ENCODE results near the gene ZNF521.

ZNF521 gene

DNA sequence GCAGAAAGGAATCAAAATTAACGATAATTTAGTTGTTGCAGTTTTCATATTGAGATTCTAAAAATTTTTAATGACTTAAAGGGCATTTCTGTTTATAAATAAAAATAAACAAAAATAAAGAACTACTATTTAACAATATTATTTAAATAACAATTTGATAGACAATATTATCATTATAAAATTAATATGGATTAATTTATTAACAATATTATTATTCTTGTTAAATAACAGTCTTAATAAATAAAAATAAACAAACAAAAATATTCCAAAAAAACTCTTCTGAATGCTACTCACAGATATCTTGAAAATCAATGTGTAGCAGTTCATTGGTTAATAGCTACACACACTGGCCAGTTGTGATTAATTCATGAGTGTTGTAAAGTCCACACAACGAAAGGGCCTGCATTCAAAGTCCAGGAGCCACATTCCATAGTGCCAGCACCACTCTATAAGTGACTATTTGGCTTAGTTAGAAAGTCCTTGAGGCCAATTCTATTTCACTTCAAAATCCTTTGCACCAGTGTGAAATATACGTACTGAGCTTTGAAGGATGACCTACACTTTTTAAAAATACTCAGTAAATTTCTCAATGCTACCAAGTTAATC lies 117.1 kb downstream of the ZNF521 start:
- no peak for ATAC-seq
- TF ChIP-seq RARB (CRISPR knock-in tag; IDR thresholded peaks at IDR 0.05) (no peak), POU6F1 (CRISPR knock-in tag; IDR thresholded peaks at IDR 0.05; ENCODE audit: borderline replicate concordance, low read depth) (no peak), ZC3H10 (CRISPR knock-in tag; IDR thresholded peaks at IDR 0.05) (no peak), ISL1 (CRISPR knock-in tag; IDR thresholded peaks at IDR 0.05) (no peak), ESRRG (CRISPR knock-in tag; IDR thresholded peaks at IDR 0.05) (no peak), SNAI2 (CRISPR knock-in tag; IDR thresholded peaks at IDR 0.05) (no peak), OSR1 (CRISPR knock-in tag; IDR thresholded peaks at IDR 0.05) (no peak), ARNTL (CRISPR knock-in tag; IDR thresholded peaks at IDR 0.05; ENCODE audit: borderline replicate concordance, low read depth) (no peak), GLIS3 (CRISPR knock-in tag; IDR thresholded peaks at IDR 0.05) (no peak), PPARA (CRISPR knock-in tag; IDR thresholded peaks at IDR 0.05; ENCODE audit: borderline replicate concordance) (no peak), ZFP3 (CRISPR knock-in tag; IDR thresholded peaks at IDR 0.05) (no peak), CSDC2 (CRISPR knock-in tag; IDR thresholded peaks at IDR 0.05) (no peak), TCF4 (CRISPR knock-in tag; IDR thresholded peaks at IDR 0.05; ENCODE audit: borderline replicate concordance) (no peak), BACH2 (CRISPR knock-in tag; IDR thresholded peaks at IDR 0.05; ENCODE audit: borderline replicate concordance) (no peak)

DNA sequence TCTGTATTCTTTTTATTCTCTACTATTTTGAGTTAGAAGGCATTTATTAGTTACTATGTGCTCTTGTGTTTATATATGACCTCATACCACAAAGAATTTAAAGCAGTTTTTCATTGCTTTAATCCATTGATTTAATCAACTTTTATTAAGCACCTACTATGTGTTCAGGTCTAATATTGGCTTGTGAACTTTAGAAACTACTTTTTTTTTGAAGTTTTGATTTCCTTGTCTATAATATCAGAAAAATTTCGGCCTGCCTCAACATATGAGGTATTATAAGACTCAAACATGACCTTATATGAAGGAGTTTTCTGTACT lies 117.7 kb downstream of the ZNF521 start:
- no peak for ATAC-seq
- TF ChIP-seq ZNF70 (CRISPR knock-in tag; IDR thresholded peaks at IDR 0.05) = no peak
- TF ChIP-seq GLIS3 (CRISPR knock-in tag; IDR thresholded peaks at IDR 0.05) = no peak
- no peak for TF ChIP-seq SNAI2 (CRISPR knock-in tag; IDR thresholded peaks at IDR 0.05)
- no peak for TF ChIP-seq TCF4 (CRISPR knock-in tag; IDR thresholded peaks at IDR 0.05; ENCODE audit: borderline replicate concordance)
- TF ChIP-seq, protein P1, sequence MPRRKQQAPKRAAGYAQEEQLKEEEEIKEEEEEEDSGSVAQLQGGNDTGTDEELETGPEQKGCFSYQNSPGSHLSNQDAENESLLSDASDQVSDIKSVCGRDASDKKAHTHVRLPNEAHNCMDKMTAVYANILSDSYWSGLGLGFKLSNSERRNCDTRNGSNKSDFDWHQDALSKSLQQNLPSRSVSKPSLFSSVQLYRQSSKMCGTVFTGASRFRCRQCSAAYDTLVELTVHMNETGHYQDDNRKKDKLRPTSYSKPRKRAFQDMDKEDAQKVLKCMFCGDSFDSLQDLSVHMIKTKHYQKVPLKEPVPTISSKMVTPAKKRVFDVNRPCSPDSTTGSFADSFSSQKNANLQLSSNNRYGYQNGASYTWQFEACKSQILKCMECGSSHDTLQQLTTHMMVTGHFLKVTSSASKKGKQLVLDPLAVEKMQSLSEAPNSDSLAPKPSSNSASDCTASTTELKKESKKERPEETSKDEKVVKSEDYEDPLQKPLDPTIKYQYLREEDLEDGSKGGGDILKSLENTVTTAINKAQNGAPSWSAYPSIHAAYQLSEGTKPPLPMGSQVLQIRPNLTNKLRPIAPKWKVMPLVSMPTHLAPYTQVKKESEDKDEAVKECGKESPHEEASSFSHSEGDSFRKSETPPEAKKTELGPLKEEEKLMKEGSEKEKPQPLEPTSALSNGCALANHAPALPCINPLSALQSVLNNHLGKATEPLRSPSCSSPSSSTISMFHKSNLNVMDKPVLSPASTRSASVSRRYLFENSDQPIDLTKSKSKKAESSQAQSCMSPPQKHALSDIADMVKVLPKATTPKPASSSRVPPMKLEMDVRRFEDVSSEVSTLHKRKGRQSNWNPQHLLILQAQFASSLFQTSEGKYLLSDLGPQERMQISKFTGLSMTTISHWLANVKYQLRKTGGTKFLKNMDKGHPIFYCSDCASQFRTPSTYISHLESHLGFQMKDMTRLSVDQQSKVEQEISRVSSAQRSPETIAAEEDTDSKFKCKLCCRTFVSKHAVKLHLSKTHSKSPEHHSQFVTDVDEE (CRISPR knock-in tag; IDR thresholded peaks at IDR 0.05) = no peak
- TF ChIP-seq CSDC2 (CRISPR knock-in tag; IDR thresholded peaks at IDR 0.05) = no peak
- no peak for TF ChIP-seq RARB (CRISPR knock-in tag; IDR thresholded peaks at IDR 0.05)
- TF ChIP-seq ZNF565 (CRISPR knock-in tag; conservative IDR thresholded peaks at IDR 0.05; ENCODE audit: low read depth) = no peak
- TF ChIP-seq ISL1 (CRISPR knock-in tag; IDR thresholded peaks at IDR 0.05) = no peak
- TF ChIP-seq OSR1 (CRISPR knock-in tag; IDR thresholded peaks at IDR 0.05) = no peak
- TF ChIP-seq, protein P2, sequence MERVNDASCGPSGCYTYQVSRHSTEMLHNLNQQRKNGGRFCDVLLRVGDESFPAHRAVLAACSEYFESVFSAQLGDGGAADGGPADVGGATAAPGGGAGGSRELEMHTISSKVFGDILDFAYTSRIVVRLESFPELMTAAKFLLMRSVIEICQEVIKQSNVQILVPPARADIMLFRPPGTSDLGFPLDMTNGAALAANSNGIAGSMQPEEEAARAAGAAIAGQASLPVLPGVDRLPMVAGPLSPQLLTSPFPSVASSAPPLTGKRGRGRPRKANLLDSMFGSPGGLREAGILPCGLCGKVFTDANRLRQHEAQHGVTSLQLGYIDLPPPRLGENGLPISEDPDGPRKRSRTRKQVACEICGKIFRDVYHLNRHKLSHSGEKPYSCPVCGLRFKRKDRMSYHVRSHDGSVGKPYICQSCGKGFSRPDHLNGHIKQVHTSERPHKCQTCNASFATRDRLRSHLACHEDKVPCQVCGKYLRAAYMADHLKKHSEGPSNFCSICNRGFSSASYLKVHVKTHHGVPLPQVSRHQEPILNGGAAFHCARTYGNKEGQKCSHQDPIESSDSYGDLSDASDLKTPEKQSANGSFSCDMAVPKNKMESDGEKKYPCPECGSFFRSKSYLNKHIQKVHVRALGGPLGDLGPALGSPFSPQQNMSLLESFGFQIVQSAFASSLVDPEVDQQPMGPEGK (CRISPR knock-in tag; IDR thresholded peaks at IDR 0.05; ENCODE audit: borderline replicate concordance) = no peak
- no peak for TF ChIP-seq PPARA (CRISPR knock-in tag; IDR thresholded peaks at IDR 0.05; ENCODE audit: borderline replicate concordance)
- no peak for TF ChIP-seq ARNTL (CRISPR knock-in tag; IDR thresholded peaks at IDR 0.05; ENCODE audit: borderline replicate concordance, low read depth)
- TF ChIP-seq BACH2 (CRISPR knock-in tag; IDR thresholded peaks at IDR 0.05; ENCODE audit: borderline replicate concordance) = no peak
- TF ChIP-seq, protein P3, sequence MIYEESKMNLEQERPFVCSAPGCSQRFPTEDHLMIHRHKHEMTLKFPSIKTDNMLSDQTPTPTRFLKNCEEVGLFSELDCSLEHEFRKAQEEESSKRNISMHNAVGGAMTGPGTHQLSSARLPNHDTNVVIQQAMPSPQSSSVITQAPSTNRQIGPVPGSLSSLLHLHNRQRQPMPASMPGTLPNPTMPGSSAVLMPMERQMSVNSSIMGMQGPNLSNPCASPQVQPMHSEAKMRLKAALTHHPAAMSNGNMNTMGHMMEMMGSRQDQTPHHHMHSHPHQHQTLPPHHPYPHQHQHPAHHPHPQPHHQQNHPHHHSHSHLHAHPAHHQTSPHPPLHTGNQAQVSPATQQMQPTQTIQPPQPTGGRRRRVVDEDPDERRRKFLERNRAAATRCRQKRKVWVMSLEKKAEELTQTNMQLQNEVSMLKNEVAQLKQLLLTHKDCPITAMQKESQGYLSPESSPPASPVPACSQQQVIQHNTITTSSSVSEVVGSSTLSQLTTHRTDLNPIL (CRISPR knock-in tag; IDR thresholded peaks at IDR 0.05; ENCODE audit: low read depth) = no peak
- no peak for TF ChIP-seq ZNF8 (CRISPR knock-in tag; IDR thresholded peaks at IDR 0.05)
- TF ChIP-seq, protein P4, sequence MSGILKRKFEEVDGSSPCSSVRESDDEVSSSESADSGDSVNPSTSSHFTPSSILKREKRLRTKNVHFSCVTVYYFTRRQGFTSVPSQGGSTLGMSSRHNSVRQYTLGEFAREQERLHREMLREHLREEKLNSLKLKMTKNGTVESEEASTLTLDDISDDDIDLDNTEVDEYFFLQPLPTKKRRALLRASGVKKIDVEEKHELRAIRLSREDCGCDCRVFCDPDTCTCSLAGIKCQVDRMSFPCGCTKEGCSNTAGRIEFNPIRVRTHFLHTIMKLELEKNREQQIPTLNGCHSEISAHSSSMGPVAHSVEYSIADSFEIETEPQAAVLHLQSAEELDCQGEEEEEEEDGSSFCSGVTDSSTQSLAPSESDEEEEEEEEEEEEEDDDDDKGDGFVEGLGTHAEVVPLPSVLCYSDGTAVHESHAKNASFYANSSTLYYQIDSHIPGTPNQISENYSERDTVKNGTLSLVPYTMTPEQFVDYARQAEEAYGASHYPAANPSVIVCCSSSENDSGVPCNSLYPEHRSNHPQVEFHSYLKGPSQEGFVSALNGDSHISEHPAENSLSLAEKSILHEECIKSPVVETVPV (CRISPR knock-in tag; IDR thresholded peaks at IDR 0.05) = no peak

Measured in SK-N-SH treated with all-trans-retinoic acid at 6 μM for 48 hours (cell line).